ENCODE data around the gene UROC1.

UROC1 gene

DNA sequence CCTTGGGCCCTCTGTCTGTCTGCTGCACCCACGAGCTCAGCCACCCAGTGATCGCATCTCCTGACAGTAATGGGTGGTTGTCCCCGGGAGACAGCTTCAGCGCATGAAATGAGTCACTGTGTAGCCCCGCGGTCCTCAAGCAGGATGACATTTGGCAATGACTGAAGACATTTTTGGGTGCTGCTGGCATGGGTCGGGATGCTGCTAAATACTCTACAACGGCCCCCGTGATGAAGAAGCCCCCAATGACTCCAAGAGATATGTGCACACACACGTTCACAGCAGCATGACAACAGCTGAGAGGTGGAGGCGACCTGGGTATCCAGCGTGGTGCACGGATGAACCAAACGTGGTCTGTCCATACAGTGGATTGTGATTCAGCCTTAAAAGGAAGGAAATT, 24.5 kb downstream of the UROC1 start:
- TF ChIP-seq, protein P1, sequence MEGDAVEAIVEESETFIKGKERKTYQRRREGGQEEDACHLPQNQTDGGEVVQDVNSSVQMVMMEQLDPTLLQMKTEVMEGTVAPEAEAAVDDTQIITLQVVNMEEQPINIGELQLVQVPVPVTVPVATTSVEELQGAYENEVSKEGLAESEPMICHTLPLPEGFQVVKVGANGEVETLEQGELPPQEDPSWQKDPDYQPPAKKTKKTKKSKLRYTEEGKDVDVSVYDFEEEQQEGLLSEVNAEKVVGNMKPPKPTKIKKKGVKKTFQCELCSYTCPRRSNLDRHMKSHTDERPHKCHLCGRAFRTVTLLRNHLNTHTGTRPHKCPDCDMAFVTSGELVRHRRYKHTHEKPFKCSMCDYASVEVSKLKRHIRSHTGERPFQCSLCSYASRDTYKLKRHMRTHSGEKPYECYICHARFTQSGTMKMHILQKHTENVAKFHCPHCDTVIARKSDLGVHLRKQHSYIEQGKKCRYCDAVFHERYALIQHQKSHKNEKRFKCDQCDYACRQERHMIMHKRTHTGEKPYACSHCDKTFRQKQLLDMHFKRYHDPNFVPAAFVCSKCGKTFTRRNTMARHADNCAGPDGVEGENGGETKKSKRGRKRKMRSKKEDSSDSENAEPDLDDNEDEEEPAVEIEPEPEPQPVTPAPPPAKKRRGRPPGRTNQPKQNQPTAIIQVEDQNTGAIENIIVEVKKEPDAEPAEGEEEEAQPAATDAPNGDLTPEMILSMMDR (IDR thresholded peaks at IDR 0.05; ENCODE audit: extremely low read depth, missing control alignments), result no peak
- no peak for DNase-seq (ENCODE audit: low spot score)

DNA sequence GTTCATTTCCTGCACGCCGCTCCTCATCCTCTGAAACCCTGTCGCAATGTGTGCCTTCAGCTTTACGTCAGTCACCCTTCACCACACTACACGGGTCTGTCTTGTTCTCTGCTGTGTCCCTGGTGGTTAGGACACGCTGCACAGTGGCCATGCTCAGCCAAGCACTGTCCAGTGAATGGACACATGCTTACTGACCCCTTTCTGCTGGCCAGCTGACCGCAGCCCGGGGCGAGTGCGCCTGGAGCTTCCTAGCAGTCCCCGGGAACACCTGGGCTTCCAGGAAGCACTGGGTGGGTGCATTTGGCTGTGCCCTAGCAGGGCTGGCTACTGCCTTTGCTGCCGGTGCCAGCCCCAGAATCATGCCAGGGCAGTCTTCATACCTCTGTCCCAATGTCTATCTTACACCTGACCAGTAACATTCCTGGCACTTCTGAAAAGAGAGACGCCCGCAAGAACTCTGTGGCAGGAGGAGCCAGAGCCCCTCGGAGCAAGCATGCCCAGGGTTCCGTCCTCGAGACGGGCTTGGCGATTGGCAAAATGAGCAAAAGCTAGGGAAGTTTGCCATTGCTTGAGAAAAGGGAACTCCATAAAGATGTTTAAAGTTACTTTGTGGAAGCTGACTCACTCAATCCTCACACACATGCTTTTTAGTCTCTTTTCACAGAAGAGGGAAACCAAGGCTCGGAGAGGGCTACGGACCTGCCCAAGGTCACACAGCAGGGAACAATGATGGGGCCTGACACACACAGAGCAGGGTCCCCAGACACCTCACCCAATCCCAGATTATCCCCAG, 26.2 kb downstream of the UROC1 start:
- TF ChIP-seq, protein P1 (IDR thresholded peaks at IDR 0.05; ENCODE audit: extremely low read depth, missing control alignments), result no peak
- DNase-seq (ENCODE audit: low spot score), result no peak

- TF ChIP-seq, protein P1 (IDR thresholded peaks at IDR 0.05; ENCODE audit: extremely low read depth, missing control alignments), result no peak
These were observed 27.0 kb downstream of the UROC1 start for GRCh38 chr3:126490619-126491018.

DNA sequence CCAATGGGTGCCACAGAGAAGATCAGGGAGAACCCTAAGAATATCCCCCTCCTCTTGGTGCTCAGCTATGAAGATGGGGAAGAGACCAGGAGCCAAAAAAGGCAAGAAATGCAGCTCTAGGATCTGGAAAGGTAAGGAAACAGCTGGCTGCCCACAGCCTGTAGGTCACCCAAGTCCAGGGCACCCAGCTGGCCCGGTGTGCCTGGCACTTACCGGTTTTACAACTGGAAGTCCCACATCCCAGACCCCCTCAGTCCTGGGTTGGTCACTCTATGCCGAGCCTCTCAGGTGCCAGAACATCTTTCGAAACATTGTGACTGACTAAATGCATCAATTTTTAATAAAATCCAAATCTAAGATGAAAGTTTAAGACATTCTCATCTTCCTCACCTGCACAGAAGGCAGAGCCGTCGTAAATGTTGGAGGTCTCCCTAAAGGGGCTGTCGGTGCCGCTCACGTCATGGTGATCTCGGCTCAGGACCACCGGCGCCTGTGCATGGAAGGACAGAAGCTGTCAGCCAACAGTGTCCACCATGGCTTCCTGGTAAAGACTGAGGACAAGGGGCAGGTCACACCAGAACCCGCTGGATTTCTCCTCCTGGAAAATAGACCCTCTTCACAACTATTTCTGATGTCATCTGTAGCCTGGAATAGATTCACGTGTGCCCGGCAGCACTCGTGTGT, 28.5 kb downstream of the UROC1 start:
- TF ChIP-seq, protein P1 (IDR thresholded peaks at IDR 0.05; ENCODE audit: extremely low read depth, missing control alignments), result no peak
- no peak for DNase-seq (ENCODE audit: low spot score)

More at GRCh38 chr3:126490619-126491018, 27.0 kb downstream of the UROC1 start:
- no peak for DNase-seq (ENCODE audit: low spot score)

DNA sequence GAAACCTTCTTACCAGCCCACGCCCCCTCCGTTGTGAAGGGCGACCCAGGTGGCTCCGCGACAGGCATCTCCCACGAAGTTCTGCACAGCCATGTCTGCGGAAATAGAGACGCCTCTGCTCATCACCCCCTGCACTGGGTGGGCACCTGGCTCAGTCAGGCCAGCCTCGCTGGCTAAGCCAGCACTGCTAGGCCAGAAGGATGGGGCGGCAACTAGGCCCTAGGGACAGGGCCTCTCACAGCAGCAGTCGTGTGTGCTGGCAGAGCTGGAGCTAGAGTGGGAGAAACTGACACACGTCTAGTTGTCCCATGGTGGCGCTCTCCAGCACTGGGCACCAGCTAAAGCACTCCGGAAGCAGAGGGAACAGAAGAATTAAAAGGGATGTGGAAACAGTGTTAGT, 29.4 kb downstream of the UROC1 start:
- TF ChIP-seq, protein P1 (IDR thresholded peaks at IDR 0.05; ENCODE audit: extremely low read depth, missing control alignments), result no peak
- no peak for DNase-seq (ENCODE audit: low spot score)

GRCh38 chr3:126487151-126487771, 30.3 kb downstream of the UROC1 start:
- DNase-seq (ENCODE audit: low spot score), result no peak

More at GRCh38 chr3:126487151-126487771, 30.3 kb downstream of the UROC1 start:
- TF ChIP-seq, protein P1 (IDR thresholded peaks at IDR 0.05; ENCODE audit: extremely low read depth, missing control alignments), result no peak
